Stimulated activated naive CD4-positive, alpha-beta T cell treated with Interleukin-2 at 50 U/mL for 16 hours (primary cell): Measurements from ENCODE around the gene SLX4IP.
A peak's percentile ranks its signal among the peaks of the same experiment; 100 is the strongest.

Source experiments
- DNase-seq: peaks from one replicate; lab custom pipeline; 2025; lab: John Stamatoyannopoulos, UW

The SLX4IP gene

GRCh38 chr20:10496465-10496864 lies 61.4 kb downstream of the SLX4IP start:
- no peak for DNase-seq

DNA sequence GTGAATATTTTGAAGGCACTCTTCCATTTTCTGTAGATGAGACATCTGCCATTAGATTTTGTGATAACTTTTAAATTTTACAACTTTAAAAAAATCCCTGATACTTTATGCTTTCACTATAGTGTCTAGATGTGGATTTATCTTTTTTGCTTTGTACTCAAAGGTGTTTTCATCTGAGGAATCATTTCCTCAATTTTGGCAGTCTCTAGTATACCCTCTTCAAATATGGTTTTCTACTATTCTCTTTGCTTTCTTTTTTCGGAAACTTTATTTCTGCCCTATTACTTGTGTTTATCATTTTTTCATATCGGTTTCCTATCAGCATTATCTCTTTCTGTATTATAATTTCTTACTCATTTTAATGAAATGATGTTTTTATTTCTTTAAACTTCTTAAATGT lies 62.2 kb downstream of the SLX4IP start:
- no peak for DNase-seq

GRCh38 chr20:10497791-10498190 lies 62.7 kb downstream of the SLX4IP start:
- no peak for DNase-seq

DNA sequence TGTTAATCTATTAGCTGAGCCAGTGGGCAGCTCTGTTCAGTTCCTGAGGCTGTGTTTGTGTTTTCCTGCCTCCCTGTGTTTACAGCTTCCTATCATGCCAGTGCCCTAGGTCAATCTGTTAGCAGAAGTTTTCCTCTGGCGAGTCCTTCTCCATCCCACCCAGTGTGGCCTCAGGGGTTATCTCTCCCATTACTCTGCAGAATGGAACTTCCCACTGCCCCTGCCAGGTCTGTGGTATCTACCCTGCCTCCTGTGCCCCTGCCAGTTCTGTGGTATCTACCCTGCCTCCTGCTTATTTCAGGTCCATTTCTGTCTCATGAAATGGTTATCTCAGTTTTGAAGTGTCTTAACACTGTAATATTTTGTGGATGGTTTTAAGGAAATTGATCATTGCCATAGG lies 63.1 kb downstream of the SLX4IP start:
- no peak for DNase-seq

DNA sequence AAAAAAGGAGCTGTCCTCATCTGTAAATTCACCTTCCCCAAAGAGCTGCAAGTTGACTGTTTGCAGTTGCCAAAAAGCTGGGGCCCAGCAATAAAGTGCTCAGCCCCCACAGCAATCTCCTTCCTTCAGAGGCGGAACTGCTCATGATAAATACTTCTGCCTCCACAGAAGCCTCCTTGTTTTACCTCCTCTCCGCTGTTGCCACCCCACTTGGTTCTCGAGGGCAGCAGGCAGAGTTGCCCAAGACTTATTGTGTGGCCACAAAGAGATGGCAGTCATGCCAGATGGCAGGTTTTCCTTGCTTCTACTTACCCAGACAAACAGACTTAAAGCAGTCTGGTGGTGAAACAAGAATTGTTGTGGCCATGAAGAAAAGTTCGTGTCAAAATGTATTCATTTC lies 66.3 kb downstream of the SLX4IP start:
- DNase-seq, result no peak

GRCh38 chr20:10502098-10502526 lies 67.0 kb downstream of the SLX4IP start:
- DNase-seq, result no peak

- DNase-seq, result no peak
These were observed 69.5 kb downstream of the SLX4IP start for GRCh38 chr20:10504608-10504993.

DNA sequence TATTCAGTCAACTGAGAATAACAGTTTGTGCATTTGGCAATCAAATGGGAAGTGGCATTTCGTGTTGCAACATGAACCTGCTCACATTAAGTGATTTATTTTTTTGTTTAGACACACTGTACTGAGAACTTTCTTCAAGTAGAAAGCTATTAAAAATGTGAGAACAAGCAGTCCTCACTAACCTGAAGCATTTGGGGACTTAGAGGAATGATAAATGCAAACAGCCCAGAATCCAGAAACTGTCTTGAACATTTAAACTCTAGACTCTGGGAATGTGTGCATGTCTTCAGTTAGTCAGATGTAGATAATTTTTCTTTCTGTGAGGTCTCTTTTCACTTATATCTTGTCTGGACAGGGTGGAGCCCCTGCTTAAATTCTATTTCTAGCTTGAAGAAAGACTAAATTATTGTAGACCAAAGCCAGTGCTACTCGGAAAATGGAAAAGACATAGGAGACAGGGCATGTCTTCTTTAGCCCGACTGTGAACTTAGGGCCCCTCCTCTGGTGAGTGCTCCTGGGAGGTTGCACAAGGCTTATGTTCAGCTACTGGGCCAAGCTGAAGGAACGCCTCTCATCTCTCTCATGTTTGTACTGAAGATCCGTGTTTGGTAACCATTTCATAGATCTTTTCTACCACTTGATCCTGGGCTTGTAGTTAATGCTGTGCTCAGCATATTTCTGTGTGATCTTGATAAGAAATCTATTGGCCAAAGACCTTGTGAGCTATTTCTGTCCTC lies 70.1 kb downstream of the SLX4IP start:
- DNase-seq, result no peak

GRCh38 chr20:10505827-10506226 lies 70.7 kb downstream of the SLX4IP start:
- no peak for DNase-seq

GRCh38 chr20:10507052-10507451 lies 71.9 kb downstream of the SLX4IP start:
- no peak for DNase-seq

GRCh38 chr20:10508060-10508459 lies 73.0 kb downstream of the SLX4IP start:
- DNase-seq, result no peak

- no peak for DNase-seq
These were observed 73.6 kb downstream of the SLX4IP start for GRCh38 chr20:10508468-10509251.

DNA sequence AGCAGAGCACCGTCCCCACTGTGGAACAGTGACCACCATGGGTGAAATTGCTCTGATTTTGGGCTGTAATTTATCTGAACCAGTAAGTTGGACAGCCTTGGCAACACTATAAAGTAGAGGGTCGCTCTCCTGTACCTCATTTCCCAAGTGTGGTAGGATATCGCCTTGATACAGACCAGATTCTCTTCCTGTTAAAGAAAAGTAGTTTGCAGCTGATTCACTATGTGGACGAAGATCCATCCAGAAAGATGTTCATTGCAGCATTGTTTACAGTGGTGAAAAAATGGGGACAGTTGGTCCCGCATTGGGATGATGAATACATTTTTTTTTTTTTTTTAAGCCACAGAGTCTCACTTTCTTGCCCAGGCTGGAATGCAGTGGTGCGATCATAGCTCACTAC lies 74.3 kb downstream of the SLX4IP start:
- no peak for DNase-seq

DNA sequence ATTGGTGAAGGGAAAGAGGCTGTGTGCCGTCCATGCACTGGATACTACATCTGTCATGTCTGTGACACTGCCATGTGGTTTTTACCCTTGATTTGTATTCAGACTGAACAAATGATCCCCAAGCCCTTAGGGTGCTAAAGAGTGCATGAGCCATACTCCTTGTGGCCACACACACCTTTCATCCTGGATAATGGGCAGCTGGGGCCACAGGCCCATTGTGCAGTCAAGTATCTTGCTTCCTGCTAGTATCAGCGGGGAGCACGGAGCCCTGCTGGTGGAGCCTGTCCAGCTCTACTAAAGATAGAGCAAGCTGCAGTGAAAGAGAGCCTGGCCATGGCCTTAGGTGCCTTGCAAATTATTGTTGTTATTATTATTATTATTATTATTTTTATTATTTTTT lies 75.1 kb downstream of the SLX4IP start:
- no peak for DNase-seq

DNA sequence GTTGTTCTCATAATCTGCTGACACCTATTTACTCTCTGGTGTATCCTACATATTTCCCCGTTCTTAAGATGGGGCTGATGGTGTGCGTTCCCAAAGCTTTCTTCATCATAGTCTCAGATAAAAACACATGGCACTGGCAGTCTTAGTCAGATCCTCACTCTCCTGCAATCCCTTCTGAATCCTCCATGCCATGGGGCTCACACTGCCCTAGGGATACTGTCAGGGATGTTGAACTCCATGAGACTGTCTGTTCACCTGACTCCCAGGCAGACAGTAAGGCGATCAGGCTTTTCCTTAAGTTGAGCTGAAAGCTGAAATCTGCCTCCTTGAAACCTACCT lies 76.0 kb downstream of the SLX4IP start:
- no peak for DNase-seq

DNA sequence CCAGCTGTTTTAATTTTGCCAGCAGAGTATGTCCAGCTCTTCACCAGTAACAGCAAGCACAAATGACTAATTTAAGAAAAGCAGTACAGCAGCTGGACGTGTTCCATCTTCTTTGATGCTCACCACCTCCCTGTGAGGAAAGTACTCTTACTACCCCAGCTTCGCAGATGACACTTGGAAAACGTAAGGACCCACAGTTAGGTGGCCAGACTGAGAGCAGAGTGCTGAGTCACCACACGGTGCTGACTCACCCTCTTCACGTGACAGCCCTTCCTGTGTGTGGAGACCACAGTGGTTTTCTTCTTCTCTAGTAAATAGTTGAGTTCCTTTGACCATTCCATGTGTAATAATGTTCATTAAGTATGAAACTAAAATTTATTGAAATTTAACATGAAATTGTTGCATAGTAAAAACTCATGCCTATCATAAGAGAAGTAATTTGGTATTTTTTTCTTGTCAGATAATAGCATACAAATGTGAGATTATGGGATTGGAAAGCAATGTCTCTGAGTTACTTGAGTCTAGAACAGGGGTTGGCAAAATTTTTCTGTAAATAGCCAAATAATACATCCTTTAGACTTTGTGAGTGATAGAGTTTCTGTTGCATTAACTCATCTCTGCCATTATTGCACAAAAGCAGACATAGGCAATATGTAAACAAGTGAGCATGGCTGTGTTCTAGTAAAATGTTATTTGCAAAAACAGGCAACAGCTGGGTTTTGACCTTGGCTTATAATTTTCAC lies 76.6 kb downstream of the SLX4IP start:
- DNase-seq, result peak; percentile 57

DNA sequence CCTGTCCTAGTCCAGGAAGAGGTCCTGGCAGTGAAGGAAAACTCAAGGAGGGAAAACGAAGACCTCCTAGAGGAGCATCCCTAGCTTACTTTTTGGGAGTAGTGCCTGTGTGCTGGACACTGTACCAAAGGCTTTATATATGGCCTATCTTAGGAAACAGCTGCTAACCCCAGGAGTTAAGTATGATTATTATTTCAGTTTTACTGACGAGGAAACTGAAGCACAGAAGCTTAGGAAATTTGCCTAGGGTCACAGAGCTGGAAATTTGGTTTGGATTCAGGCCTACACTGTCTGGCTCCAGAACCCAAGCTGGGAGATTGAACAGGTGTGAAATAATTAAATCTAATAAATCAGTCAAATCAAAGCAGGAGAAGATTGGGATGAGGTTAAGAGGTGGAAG lies 78.0 kb downstream of the SLX4IP start:
- DNase-seq, result no peak

- no peak for DNase-seq
These were observed 78.9 kb downstream of the SLX4IP start for GRCh38 chr20:10513931-10514575.

- DNase-seq, result no peak
These were observed 81.4 kb downstream of the SLX4IP start for GRCh38 chr20:10516529-10516928.

DNA sequence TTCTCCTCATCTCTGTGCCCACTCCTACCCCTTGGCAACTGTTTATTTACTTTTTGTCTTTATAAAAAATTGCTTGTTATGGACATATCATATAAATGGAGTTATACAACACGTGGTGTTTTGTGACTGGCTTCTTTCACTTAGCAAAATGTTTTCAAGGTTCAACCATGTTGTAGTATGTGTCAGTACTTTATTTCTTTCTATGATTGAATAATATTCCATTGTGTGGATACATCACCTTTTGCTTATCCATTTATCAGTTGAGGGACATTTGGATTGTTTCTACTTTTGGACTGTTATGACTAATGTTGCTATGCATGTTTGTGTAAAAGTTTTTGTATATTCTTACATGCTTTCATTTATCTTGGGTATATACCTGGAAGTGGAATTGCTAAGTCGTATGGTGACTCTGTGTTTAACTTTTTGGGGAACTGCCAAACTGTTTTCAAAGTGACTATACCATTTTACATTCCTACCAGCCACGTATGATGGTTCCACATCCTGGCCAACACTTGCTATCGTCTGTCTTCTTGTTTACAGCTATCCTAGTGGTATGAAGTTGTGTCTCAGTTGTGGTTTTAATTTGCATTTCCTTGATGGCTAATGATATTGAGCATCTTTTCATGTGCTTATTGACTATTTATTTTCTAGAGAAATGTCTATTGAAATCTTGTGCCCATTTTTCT lies 84.4 kb downstream of the SLX4IP start:
- DNase-seq, result no peak

DNA sequence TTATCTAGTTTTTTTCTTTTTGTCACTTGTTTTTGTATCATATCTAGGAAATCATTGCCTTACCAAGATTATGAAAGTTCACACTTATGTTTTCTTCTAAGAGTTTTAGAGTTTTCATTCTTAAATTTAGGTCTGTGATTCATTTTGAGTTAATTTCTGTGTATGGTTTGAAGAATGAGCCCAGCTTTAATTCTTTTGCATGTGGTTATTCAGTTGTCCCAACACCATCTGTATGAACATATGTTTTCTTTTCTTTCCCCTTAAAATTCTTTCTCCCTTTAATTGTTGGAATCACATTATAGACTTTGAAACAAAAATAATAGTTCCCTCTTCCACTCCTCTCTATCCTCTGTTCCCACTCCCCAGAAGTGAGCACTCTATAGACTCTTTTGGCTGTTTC lies 85.4 kb downstream of the SLX4IP start:
- no peak for DNase-seq
